ENCODE results near the gene LRTM2. TPM values are rescaled to one million over a fixed set of nuclear protein-coding genes. Genes with fewer than 3 reads are reported as not detected.

LRTM2 gene
- total and polyA plus RNA-seq, 4 donors = not detected

DNA sequence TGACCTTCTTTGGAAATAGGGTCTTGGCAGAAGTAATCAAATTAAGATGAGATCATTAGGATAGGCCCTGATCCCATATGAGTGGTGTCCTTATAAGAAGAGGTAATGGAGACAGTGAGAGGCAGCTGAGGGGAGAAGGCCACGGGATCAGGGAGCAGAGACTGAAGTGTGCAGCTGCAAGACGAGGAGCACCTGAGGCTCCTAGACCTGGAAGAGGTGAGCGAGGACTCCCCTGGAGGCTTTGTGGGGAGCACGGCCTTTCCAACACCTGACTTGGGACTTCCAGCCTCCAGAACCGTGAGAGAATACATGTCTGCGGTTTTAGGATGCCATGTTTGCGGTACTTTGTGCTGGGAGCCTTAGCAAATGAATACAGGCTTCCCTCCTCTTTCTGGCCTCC is 37.5 kb downstream of the LRTM2 start (continued):
- TF ChIP-seq, protein P1, sequence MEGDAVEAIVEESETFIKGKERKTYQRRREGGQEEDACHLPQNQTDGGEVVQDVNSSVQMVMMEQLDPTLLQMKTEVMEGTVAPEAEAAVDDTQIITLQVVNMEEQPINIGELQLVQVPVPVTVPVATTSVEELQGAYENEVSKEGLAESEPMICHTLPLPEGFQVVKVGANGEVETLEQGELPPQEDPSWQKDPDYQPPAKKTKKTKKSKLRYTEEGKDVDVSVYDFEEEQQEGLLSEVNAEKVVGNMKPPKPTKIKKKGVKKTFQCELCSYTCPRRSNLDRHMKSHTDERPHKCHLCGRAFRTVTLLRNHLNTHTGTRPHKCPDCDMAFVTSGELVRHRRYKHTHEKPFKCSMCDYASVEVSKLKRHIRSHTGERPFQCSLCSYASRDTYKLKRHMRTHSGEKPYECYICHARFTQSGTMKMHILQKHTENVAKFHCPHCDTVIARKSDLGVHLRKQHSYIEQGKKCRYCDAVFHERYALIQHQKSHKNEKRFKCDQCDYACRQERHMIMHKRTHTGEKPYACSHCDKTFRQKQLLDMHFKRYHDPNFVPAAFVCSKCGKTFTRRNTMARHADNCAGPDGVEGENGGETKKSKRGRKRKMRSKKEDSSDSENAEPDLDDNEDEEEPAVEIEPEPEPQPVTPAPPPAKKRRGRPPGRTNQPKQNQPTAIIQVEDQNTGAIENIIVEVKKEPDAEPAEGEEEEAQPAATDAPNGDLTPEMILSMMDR (IDR thresholded peaks at IDR 0.05; ENCODE audit: low read depth, low read length, missing input control) = no peak
- TF ChIP-seq SP1 (IDR thresholded peaks at IDR 0.05) = no peak
- TF ChIP-seq, protein P2, sequence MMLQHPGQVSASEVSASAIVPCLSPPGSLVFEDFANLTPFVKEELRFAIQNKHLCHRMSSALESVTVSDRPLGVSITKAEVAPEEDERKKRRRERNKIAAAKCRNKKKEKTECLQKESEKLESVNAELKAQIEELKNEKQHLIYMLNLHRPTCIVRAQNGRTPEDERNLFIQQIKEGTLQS (IDR thresholded peaks at IDR 0.05) = no peak
- TF ChIP-seq EGR1 (IDR thresholded peaks at IDR 0.05; ENCODE audit: low read depth in 2 of 2) = no peak
- TF ChIP-seq, protein P3, sequence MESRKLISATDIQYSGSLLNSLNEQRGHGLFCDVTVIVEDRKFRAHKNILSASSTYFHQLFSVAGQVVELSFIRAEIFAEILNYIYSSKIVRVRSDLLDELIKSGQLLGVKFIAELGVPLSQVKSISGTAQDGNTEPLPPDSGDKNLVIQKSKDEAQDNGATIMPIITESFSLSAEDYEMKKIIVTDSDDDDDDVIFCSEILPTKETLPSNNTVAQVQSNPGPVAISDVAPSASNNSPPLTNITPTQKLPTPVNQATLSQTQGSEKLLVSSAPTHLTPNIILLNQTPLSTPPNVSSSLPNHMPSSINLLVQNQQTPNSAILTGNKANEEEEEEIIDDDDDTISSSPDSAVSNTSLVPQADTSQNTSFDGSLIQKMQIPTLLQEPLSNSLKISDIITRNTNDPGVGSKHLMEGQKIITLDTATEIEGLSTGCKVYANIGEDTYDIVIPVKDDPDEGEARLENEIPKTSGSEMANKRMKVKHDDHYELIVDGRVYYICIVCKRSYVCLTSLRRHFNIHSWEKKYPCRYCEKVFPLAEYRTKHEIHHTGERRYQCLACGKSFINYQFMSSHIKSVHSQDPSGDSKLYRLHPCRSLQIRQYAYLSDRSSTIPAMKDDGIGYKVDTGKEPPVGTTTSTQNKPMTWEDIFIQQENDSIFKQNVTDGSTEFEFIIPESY (IDR thresholded peaks at IDR 0.05) = no peak

DNA sequence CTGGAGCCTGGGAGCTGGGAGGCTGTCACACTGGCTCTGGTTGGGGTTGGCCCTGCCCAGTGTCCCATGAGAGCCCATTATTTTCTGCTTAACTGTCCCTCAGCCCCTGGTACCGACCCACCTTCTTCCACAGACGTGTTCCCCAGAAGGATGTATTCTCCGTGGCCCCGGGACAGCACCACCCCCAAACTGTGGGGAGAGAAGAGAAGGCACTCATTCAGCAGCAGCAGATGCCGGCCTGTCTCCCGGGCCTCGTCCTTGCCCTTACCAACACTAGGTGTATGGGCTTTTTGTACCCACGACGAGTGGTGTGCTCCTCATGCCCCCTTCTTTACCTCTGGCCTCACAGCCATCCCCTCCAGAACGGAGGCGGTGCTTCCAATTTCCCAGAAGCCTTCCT is 38.1 kb downstream of the LRTM2 start:
- no peak for DNase-seq (ENCODE audit: low spot score)
- H3K4me1 ChIP-seq (ENCODE audit: control insufficient read depth in 4 of 4, insufficient read depth in 4 of 4, low read length in 3 of 4) = no peaks in the 10 kb centered on the region
- H3K9ac ChIP-seq (ENCODE audit: low read depth in 1 of 2, low read length in 2 of 2) = no peak overlapping the region
- TF ChIP-seq HNF4G (IDR thresholded peaks at IDR 0.05) (no peak), FOXA2 (IDR thresholded peaks at IDR 0.05) (no peak), FOXA1 (IDR thresholded peaks at IDR 0.05) (no peak)
- TF ChIP-seq, protein P3 (IDR thresholded peaks at IDR 0.05) = no peak
- H3K36me3 ChIP-seq (ENCODE audit: control insufficient read depth in 4 of 4, insufficient read depth in 3 of 4, low read depth in 1 of 4, low read length in 3 of 4) = no peaks in the 10 kb centered on the region
- no peak overlapping the region for H3K27ac ChIP-seq (ENCODE audit: low read depth in 1 of 2, low read length in 2 of 2)
- H3K27me3 ChIP-seq (ENCODE audit: control insufficient read depth in 4 of 4, insufficient read depth in 4 of 4, low read length in 3 of 4) = peaks cover 0 to 4% (median 0%) of the 10 kb centered on the region in 4 donors
- WGBS = 88% methylated on average over 11 of the region's 11 CpGs
- no peak overlapping the region for H3K4me3 ChIP-seq (ENCODE audit: low read depth in 1 of 3, low read length in 3 of 3)
- H3K9me3 ChIP-seq (ENCODE audit: control insufficient read depth in 4 of 4, low read length in 3 of 4) = peaks cover 0 to 5% (median 0%) of the 10 kb centered on the region in 4 donors

DNA sequence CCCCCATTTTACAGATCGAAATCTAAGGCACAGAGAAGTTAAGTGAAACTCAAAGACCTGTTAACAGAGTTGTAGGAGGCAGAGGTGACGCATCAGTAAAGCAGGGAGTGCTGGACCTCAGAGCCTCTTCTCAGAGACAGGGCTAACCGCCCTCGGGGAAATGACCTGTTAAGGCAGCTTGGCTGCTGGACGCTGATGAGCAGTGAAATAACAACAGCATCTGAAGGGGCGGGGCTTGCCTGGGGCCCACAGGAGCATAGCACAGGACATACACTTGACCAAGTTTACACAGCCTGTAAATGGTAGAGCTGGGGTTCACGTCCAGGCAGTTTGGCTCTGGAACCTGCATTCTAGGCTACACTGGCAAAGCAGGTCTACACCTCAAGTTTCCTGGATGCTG is 39.3 kb downstream of the LRTM2 start:
- H3K27me3 ChIP-seq (ENCODE audit: control insufficient read depth in 4 of 4, insufficient read depth in 4 of 4, low read length in 3 of 4) = peaks cover 0 to 4% (median 0%) of the 10 kb centered on the region in 4 donors
- H3K36me3 ChIP-seq (ENCODE audit: control insufficient read depth in 4 of 4, insufficient read depth in 3 of 4, low read depth in 1 of 4, low read length in 3 of 4) = no peaks in the 10 kb centered on the region
- H3K4me1 ChIP-seq (ENCODE audit: control insufficient read depth in 4 of 4, insufficient read depth in 4 of 4, low read length in 3 of 4) = no peaks in the 10 kb centered on the region
- no peak overlapping the region for H3K9ac ChIP-seq (ENCODE audit: low read depth in 1 of 2, low read length in 2 of 2)
- no peak for DNase-seq (ENCODE audit: low spot score)
- peaks cover 0 to 7% (median 0%) of the 10 kb centered on the region in 4 donors for H3K9me3 ChIP-seq (ENCODE audit: control insufficient read depth in 4 of 4, low read length in 3 of 4)
- no peak overlapping the region for H3K4me3 ChIP-seq (ENCODE audit: low read depth in 1 of 3, low read length in 3 of 3)
- no peak for TF ChIP-seq SP1 (IDR thresholded peaks at IDR 0.05)
- no peak for TF ChIP-seq TAF1 (conservative IDR thresholded peaks at IDR 0.05)
- no peak for TF ChIP-seq EGR1 (IDR thresholded peaks at IDR 0.05; ENCODE audit: low read depth in 2 of 2)
- no peak for TF ChIP-seq FOXA2 (IDR thresholded peaks at IDR 0.05)
- TF ChIP-seq, protein P4, sequence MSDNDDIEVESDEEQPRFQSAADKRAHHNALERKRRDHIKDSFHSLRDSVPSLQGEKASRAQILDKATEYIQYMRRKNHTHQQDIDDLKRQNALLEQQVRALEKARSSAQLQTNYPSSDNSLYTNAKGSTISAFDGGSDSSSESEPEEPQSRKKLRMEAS (IDR thresholded peaks at IDR 0.05) = no peak
- TF ChIP-seq YY1 (IDR thresholded peaks at IDR 0.05) = no peak
- TF ChIP-seq RAD21 (IDR thresholded peaks at IDR 0.05) = no peak
- TF ChIP-seq, protein P5, sequence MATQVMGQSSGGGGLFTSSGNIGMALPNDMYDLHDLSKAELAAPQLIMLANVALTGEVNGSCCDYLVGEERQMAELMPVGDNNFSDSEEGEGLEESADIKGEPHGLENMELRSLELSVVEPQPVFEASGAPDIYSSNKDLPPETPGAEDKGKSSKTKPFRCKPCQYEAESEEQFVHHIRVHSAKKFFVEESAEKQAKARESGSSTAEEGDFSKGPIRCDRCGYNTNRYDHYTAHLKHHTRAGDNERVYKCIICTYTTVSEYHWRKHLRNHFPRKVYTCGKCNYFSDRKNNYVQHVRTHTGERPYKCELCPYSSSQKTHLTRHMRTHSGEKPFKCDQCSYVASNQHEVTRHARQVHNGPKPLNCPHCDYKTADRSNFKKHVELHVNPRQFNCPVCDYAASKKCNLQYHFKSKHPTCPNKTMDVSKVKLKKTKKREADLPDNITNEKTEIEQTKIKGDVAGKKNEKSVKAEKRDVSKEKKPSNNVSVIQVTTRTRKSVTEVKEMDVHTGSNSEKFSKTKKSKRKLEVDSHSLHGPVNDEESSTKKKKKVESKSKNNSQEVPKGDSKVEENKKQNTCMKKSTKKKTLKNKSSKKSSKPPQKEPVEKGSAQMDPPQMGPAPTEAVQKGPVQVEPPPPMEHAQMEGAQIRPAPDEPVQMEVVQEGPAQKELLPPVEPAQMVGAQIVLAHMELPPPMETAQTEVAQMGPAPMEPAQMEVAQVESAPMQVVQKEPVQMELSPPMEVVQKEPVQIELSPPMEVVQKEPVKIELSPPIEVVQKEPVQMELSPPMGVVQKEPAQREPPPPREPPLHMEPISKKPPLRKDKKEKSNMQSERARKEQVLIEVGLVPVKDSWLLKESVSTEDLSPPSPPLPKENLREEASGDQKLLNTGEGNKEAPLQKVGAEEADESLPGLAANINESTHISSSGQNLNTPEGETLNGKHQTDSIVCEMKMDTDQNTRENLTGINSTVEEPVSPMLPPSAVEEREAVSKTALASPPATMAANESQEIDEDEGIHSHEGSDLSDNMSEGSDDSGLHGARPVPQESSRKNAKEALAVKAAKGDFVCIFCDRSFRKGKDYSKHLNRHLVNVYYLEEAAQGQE (IDR thresholded peaks at IDR 0.05) = no peak
- TF ChIP-seq HNF4A (conservative IDR thresholded peaks at IDR 0.05) = no peak
- no peak overlapping the region for H3K27ac ChIP-seq (ENCODE audit: low read depth in 1 of 2, low read length in 2 of 2)
- 68% methylated on average over 7 of the region's 7 CpGs for WGBS

Measured in liver (tissue), 9 donors.